Thyroid gland (tissue), 4 donors: ENCODE measurements around the gene KRT74. TPM values are rescaled to one million over a fixed set of nuclear protein-coding genes. Genes with fewer than 3 reads are reported as not detected.

Source experiments
- DNase-seq, 2 donors: peaks; one replicate each; pipeline ENCODE4 v3.0.0-alpha.2; 2019
- H3K27ac ChIP-seq, 3 donors: fragments of 200-600 bp; sonication (generic); 1 replicate in 2 of 3; 2 replicates in 1 of 3; pipeline ENCODE4 v1.5.1; 2016 to 2019; ENCODE audit warnings: mild to moderate bottlenecking in 1 of 3, moderate library complexity in 1 of 3
- H3K27me3 ChIP-seq: fragments of 200-600 bp; sonication (generic); one replicate; pipeline ENCODE4 v1.5.1; 2019
- H3K36me3 ChIP-seq, 2 donors: fragments of 200-600 bp; sonication (generic); one replicate each; pipeline ENCODE4 v1.5.1; 2016 to 2019
- H3K4me1 ChIP-seq, 2 donors: fragments of 200-600 bp; sonication (generic); one replicate each; pipeline ENCODE4 v1.5.1; 2017 to 2019
- H3K4me3 ChIP-seq, 3 donors: fragments of 200-600 bp; sonication (generic); replicated peaks in 1 of 3; 1 replicate in 2 of 3; 2 replicates in 1 of 3; pipeline ENCODE4 v1.5.1; 2016; ENCODE audit warnings: mild to moderate bottlenecking in 1 of 3
- H3K9me3 ChIP-seq: fragments of 200-600 bp; sonication (generic); one replicate; pipeline ENCODE4 v1.5.1; 2017
- POLR2A ChIP-seq, 2 donors: fragments of 450-650 bp; IDR thresholded peaks; one replicate each; pipeline ENCODE4 v1.6.1; 2017; ENCODE audit warnings: antibody characterized with exemption in 2 of 2, mild to moderate bottlenecking in 2 of 2, moderate library complexity in 1 of 2
- WGBS, 2 donors: methylation state at CpG; one replicate each; pipeline ENCODE4 v1.1.5; 2017; 5-methylcytosine and 5-hydroxymethylcytosine counted together
- intact Hi-C: fragments of 100-400 bp; cut with DNase I; formaldehyde crosslinking; loops from one replicate; pipeline ENCODE4 v1.15.1; 2023
- total RNA-seq, 4 donors: library from RNA; depleted of rRNA; stranded (reverse); fragments of >200 nt; gene quantifications; one replicate each; pipeline ENCODE4 v1.2.3, GENCODE V29; 2016
- TF ChIP-seq, protein P1 (sequence below), 6 experiments: fragments of 200-600 bp in 3 of 6; fragments of 450-650 bp in 3 of 6; sonication (generic) in 3 of 6; IDR thresholded peaks; one replicate each; pipeline ENCODE4 v1.5.1; 2016 to 2019; ENCODE audit warnings: antibody characterized with exemption in 6 of 6, mild to moderate bottlenecking in 2 of 6, inconsistent platforms in 1 of 6, moderate library complexity in 1 of 6

The KRT74 gene
- total RNA-seq, 4 donors from 2014 or later = not detected

GRCh38 chr12:52539821-52540173, 33.8 kb downstream of the KRT74 start:
- Histone ChIP-seq H3K27me3 (no peaks in the 10 kb centered on the region), H3K4me1 (peaks cover 4 to 11% of the 10 kb centered on the region in 2 donors), H3K9me3 (no peaks in the 10 kb centered on the region), H3K36me3 (no peaks in the 10 kb centered on the region), H3K4me3 (no peak overlapping the region), H3K27ac (no peak overlapping the region)
- no peak for TF ChIP-seq POLR2A (IDR thresholded peaks at IDR 0.05)
- TF ChIP-seq, protein P1, sequence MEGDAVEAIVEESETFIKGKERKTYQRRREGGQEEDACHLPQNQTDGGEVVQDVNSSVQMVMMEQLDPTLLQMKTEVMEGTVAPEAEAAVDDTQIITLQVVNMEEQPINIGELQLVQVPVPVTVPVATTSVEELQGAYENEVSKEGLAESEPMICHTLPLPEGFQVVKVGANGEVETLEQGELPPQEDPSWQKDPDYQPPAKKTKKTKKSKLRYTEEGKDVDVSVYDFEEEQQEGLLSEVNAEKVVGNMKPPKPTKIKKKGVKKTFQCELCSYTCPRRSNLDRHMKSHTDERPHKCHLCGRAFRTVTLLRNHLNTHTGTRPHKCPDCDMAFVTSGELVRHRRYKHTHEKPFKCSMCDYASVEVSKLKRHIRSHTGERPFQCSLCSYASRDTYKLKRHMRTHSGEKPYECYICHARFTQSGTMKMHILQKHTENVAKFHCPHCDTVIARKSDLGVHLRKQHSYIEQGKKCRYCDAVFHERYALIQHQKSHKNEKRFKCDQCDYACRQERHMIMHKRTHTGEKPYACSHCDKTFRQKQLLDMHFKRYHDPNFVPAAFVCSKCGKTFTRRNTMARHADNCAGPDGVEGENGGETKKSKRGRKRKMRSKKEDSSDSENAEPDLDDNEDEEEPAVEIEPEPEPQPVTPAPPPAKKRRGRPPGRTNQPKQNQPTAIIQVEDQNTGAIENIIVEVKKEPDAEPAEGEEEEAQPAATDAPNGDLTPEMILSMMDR (IDR thresholded peaks at IDR 0.05) = no peak
- 82 to 85% methylated on average over 3 of the region's 3 CpGs for WGBS, 2 donors
- intact Hi-C loops = no loop called here
- no peak for DNase-seq

DNA sequence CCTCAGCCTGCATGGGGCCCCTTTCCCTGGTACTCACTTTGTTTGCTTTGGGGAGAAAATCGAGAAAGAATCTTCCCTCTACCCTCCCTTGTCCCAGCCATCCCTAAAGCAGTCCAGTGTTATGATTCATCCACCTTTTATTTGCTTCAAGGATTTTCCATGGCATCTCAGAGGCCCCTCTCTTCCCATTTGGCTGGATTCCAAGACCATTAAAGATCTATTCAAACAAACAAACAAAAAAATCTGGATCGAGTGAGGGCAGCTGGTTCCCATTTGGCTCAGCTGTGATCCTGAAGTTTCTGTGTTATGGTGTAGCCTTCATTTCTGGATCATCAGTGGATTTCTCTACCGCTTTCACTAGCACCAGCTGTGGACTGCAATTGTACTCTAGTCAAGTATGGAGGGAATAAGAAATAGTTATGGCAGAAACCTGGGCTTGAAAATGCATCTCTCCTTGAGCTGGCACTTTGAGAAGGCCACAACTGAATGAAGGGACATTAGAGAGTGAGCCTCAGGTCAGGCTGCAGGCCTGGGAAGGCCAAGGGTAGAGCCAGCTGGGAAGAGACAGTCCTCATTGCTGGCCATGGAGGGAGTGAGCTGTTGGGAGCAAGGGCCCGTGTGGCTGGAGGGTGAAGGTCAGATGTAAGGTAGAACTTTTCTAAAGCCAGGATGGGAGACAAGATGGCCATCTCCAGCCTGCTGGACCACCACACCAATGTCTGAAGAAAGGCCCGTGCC, 34.4 kb downstream of the KRT74 start:
- intact Hi-C loops = no loop called here
- H3K4me3 ChIP-seq = no peak overlapping the region
- no peaks in the 10 kb centered on the region for H3K36me3 ChIP-seq
- no peak for DNase-seq
- WGBS, 2 donors = 49 to 53% methylated on average over 5 of the region's 5 CpGs
- no peak overlapping the region for H3K27ac ChIP-seq
- no peaks in the 10 kb centered on the region for H3K9me3 ChIP-seq
- no peaks in the 10 kb centered on the region for H3K27me3 ChIP-seq
- TF ChIP-seq, protein P1 (IDR thresholded peaks at IDR 0.05) = no peak
- no peak for TF ChIP-seq POLR2A (IDR thresholded peaks at IDR 0.05)
- peaks cover 4 to 5% of the 10 kb centered on the region in 2 donors for H3K4me1 ChIP-seq

- H3K27ac ChIP-seq = no peak overlapping the region
- no peaks in the 10 kb centered on the region for H3K9me3 ChIP-seq
- no peaks in the 10 kb centered on the region for H3K27me3 ChIP-seq
- 81 to 87% methylated on average over 3 of the region's 3 CpGs for WGBS, 2 donors
- H3K36me3 ChIP-seq = no peaks in the 10 kb centered on the region
- no peak overlapping the region for H3K4me3 ChIP-seq
- intact Hi-C loops = no loop called here
- no peak for DNase-seq
- no peak for TF ChIP-seq POLR2A (IDR thresholded peaks at IDR 0.05)
- TF ChIP-seq, protein P1 (IDR thresholded peaks at IDR 0.05) = no peak
- H3K4me1 ChIP-seq = no peaks in the 10 kb centered on the region
Measured at GRCh38 chr12:52537101-52537500, 36.5 kb downstream of the KRT74 start.

- H3K4me3 ChIP-seq = no peak overlapping the region
- 28 to 93% methylated on average over 1 of the region's 1 CpG for WGBS, 2 donors
- no peaks in the 10 kb centered on the region for H3K9me3 ChIP-seq
- no peak for TF ChIP-seq POLR2A (IDR thresholded peaks at IDR 0.05)
- TF ChIP-seq, protein P1 (IDR thresholded peaks at IDR 0.05) = no peak
- no peaks in the 10 kb centered on the region for H3K4me1 ChIP-seq
- no peaks in the 10 kb centered on the region for H3K36me3 ChIP-seq
- intact Hi-C loops = no loop called here
- no peaks in the 10 kb centered on the region for H3K27me3 ChIP-seq
- H3K27ac ChIP-seq = no peak overlapping the region
- no peak for DNase-seq
Measured at GRCh38 chr12:52535574-52535973, 38.1 kb downstream of the KRT74 start.

DNA sequence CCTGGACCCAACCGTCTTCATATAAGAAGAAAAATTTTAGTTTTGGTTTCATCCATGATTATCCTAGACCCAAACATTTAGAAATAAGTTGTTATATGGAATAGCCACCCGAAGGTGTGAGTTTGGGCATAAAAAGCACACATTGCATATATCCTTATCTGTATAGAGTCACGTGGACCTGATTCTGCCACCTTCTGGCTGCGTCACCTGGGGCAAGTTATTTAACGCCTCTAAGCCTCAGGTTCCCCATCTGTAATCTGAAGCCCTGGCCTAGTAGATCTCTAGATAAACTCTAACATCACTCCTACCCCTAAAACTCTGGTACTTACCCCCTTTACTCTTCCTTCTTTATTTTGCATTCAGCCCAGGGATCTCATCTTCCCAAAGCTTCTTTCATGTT, 39.2 kb downstream of the KRT74 start:
- Histone ChIP-seq H3K27me3 (no peaks in the 10 kb centered on the region), H3K36me3 (no peaks in the 10 kb centered on the region), H3K4me3 (no peak overlapping the region), H3K9me3 (no peaks in the 10 kb centered on the region), H3K27ac (no peak overlapping the region), H3K4me1 (no peaks in the 10 kb centered on the region)
- WGBS, 2 donors = 85 to 94% methylated on average over 5 of the region's 5 CpGs
- intact Hi-C loops = no loop called here
- no peak for TF ChIP-seq POLR2A (IDR thresholded peaks at IDR 0.05)
- TF ChIP-seq, protein P1 (IDR thresholded peaks at IDR 0.05) = no peak
- DNase-seq = no peak
